ENCODE results near the gene PRKAR2A. TPM values are rescaled to one million over a fixed set of nuclear protein-coding genes. Genes with fewer than 3 reads are reported as not detected.
A peak's percentile ranks its signal among the peaks of the same experiment; 100 is the strongest.
"Not testable (repeated sequence)": the region's sequence is repeated elsewhere in the genome, so short reads cannot be mapped to it uniquely, and the experiment has no call there.

PRKAR2A gene
- total RNA-seq, 1 donor: 47.9 TPM

DNA sequence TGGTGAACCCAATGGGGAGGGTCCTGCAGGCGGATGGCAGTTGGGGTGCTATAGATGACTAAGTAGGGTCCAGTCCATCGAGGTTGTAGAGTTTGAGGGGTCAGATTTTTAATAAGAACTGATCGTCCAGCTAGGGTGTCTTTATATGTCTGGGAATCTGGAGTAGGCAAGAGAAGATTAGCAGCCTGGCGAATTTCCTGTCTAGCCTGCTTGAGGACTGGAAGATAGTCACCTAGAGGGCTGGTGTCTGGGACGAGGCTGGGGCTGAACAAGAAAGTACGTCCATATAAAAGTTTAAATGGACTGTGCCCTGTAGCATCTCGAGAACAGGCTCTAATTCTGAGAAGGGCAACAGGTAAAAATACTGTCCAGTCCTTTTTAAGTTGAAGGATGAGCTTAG is 123.9 kb downstream of the PRKAR2A start:
- H3K4me3 ChIP-seq (ENCODE audit: low read depth, low read length): no peak overlapping the region
- TF ChIP-seq, protein P1, sequence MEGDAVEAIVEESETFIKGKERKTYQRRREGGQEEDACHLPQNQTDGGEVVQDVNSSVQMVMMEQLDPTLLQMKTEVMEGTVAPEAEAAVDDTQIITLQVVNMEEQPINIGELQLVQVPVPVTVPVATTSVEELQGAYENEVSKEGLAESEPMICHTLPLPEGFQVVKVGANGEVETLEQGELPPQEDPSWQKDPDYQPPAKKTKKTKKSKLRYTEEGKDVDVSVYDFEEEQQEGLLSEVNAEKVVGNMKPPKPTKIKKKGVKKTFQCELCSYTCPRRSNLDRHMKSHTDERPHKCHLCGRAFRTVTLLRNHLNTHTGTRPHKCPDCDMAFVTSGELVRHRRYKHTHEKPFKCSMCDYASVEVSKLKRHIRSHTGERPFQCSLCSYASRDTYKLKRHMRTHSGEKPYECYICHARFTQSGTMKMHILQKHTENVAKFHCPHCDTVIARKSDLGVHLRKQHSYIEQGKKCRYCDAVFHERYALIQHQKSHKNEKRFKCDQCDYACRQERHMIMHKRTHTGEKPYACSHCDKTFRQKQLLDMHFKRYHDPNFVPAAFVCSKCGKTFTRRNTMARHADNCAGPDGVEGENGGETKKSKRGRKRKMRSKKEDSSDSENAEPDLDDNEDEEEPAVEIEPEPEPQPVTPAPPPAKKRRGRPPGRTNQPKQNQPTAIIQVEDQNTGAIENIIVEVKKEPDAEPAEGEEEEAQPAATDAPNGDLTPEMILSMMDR (IDR thresholded peaks at IDR 0.05; ENCODE audit: insufficient read depth, low read depth, low read length): no peak
- DNase-seq (ENCODE audit: low read depth): no peak

DNA sequence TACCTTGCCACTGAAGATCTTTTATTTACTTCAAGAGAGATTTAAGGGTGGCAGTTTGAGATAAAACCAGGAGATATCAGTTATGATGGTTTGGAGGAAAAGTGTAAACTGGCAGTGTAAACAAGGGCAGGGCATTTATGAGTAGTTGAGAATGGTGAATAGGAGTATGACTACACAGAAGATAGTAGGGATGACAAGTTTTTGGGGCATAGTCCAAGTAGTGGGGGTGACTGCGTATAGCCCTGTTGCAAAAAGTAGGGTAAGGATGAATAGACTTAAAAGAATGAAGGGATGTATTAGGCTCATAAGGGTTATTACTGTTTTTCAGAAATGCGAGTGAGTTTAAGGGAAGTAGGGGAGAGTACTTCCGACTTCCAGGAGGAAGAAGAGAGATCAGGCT is 124.4 kb downstream of the PRKAR2A start:
- not testable (repeated sequence) for DNase-seq (ENCODE audit: low read depth); H3K4me3 ChIP-seq (ENCODE audit: low read depth, low read length)

DNA sequence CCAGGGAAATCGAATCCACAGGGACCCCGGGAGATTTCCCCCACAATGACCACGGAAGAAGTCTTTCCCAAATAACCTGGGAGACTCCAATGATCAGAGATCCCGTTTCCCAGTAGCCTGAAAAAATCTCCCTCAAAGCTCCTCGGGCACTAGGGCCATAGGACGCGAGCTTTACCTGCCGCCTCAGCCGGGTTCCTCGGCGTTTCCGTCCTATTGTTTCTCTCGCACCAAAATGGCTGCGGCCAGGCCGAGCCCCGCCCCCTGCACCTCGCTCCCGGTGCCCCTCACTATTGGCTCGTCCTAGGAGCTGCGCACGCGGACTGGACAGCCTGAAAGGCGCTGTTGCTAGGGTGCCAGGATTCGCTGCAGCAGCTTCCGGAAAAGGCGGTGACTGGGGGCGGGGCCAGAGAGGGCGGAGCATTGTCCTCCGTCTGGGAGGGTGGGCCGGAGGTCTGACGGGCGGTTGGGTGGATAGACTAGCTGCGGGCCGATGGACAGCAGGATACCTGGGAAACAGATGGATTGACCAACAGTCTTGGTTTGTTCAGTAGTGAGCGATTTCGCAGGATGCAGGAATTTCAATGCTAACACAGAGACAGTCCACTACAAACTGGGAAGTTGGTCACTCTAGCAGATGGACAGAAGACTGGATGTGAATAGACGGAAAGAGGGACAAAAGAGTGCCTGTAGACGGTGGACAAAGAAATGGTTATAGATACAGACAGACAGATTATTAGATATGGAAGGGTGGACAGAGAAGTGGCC is 130.5 kb downstream of the PRKAR2A start, which contains the start of gene IP6K2:
IP6K2 (minus strand) TSS at position 240 of the 765 bp plus-strand sequence. CDS start 21,930 bp downstream, outside the sequence.
- TF ChIP-seq, protein P1 (IDR thresholded peaks at IDR 0.05; ENCODE audit: insufficient read depth, low read depth, low read length): no peak
- DNase-seq (ENCODE audit: low read depth): peak; percentile 98
- H3K4me3 ChIP-seq (ENCODE audit: low read depth, low read length): peak within 1 kb of the TSS; percentile 85

DNA sequence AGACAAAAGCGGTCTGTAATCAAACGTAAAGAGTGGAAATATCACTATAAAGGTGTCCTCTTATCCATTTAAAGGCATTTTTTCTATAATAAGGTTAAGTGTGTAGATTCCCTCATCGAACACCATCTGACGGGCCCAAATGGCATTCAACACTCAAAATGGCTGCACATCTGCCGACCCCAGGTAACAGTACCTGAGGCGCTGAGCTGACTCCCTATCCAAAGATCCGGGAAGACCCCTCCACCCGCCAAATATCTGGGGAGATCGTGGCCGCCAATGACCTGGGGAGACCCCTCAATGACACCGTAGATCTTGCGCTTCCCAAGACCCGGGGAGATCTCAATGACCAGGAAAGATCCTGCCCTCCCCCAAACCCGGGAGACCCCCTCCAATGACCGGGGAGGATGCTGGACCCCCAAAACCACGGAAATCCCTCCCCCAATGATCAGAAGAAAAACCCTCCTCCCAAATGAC is 131.1 kb downstream of the PRKAR2A start:
- TF ChIP-seq, protein P1 (IDR thresholded peaks at IDR 0.05; ENCODE audit: insufficient read depth, low read depth, low read length): no peak
- H3K4me3 ChIP-seq (ENCODE audit: low read depth, low read length): peak overlapping the region; percentile 85
- peak; percentile 13 for DNase-seq (ENCODE audit: low read depth)

DNA sequence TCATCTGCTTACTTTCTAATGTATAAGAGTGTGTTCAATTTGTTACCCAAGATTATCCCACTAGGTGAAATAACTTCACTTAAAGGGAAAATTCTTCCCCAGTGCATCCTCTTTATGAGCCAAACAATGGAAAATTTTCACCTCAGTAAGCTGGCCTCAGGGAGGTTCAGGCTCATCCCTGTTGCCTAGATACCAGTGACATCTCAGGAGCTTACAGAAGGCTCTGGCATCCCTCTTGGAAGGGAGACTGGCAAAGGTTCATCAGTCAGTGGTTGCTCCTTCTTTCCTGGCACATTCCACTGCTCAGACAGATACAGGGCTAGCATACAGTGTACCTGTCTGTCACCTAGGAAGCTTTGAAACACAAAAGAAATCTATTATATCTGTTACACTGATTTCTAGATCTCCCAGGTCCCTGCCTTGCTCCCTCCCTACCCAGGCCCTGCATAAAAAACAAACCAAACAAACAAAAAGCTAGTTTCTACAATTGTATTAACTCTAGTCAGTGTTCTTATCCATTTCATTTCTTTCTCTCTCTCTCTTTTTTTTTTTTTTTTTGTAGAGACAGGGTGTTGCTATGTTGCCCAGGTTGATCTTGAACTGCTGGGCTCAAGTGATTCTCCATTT is 132.4 kb downstream of the PRKAR2A start:
- H3K4me3 ChIP-seq (ENCODE audit: low read depth, low read length): peak overlapping the region; percentile 85
- TF ChIP-seq, protein P1 (IDR thresholded peaks at IDR 0.05; ENCODE audit: insufficient read depth, low read depth, low read length): no peak
- peak; percentile 77 for DNase-seq (ENCODE audit: low read depth)

DNA sequence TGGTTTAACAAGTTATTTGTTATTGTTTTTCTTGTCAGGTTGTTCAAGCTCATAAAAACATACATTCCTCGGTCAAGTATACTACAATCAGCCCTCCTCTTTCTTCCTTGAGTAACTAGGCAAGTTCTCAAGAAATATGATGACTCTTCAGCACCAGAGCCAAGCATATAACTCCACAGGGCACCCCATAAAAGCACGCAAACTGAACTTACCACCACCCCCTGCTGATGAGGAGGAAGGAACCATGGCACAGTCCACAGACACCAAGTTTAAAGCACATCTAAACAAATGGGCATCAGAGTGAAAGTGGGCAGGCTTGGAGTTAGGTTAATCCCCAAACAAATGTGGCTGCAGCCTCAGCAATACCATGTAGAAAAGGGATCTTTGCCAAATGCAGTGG is 135.9 kb downstream of the PRKAR2A start:
- H3K4me3 ChIP-seq (ENCODE audit: low read depth, low read length): no peak overlapping the region
- peak; percentile 21 for DNase-seq (ENCODE audit: low read depth)
- TF ChIP-seq, protein P1 (IDR thresholded peaks at IDR 0.05; ENCODE audit: insufficient read depth, low read depth, low read length): no peak

DNA sequence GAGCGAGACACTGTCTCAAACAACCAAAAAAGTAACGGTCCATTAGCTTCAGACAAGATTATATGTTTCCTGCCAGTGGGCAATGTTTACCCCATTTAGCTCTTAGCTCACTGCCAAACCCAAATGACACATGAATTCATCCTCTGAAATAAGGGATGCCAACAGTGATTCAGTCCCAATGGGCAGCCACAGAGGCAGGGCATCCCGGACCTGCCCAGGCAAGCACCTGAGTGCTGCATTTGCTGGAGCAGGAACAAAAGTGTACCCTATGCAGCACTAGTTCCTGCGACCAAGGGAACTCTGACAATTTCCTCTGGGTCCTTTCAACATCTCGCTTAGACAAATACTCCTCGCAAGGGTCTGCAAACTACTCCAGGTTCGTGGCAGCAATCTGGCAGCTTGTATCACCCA is 138.6 kb downstream of the PRKAR2A start:
- no peak overlapping the region for H3K4me3 ChIP-seq (ENCODE audit: low read depth, low read length)
- TF ChIP-seq, protein P1 (IDR thresholded peaks at IDR 0.05; ENCODE audit: insufficient read depth, low read depth, low read length): no peak
- DNase-seq (ENCODE audit: low read depth): no peak
